Breast epithelium (tissue), 4 donors: ENCODE measurements around the gene IRF2BPL. TPM values are rescaled to one million over a fixed set of nuclear protein-coding genes. Genes with fewer than 3 reads are reported as not detected.

Source experiments
- DNase-seq, 2 donors: peaks; one replicate each; pipeline ENCODE4 v3.0.0-alpha.2; 2019; ENCODE audit warnings: low spot score in 2 of 2
- H3K27ac ChIP-seq, 2 donors: fragments of 200-600 bp; sonication (generic) in 1 of 2; one replicate each; pipeline ENCODE4 v1.5.1; 2016 to 2019; ENCODE audit warnings: mild to moderate bottlenecking in 1 of 2
- H3K27me3 ChIP-seq, 2 donors: fragments of 200-600 bp; sonication (generic) in 1 of 2; one replicate each; pipeline versions ENCODE4 v1.5.1 to v1.6.0; 2017 to 2019; ENCODE audit warnings: control low read depth in 1 of 2, mild to moderate bottlenecking in 1 of 2
- H3K36me3 ChIP-seq: fragments of 200-600 bp; one replicate; pipeline ENCODE4 v1.5.1; 2019
- H3K4me1 ChIP-seq, 2 donors: fragments of 200-600 bp; sonication (generic); one replicate each; pipeline ENCODE4 v1.5.1; 2016 to 2019; ENCODE audit warnings: control low read depth in 1 of 2
- H3K4me3 ChIP-seq, 3 donors: fragments of 200-600 bp; sonication (generic); 1 replicate in 2 of 3; 2 replicates in 1 of 3; pipeline ENCODE4 v1.5.1; 2016 to 2019; ENCODE audit warnings: mild to moderate bottlenecking in 3 of 3, moderate library complexity in 2 of 3
- H3K9me3 ChIP-seq, 2 donors: fragments of 200-600 bp; sonication (generic) in 1 of 2; one replicate each; pipeline ENCODE4 v1.5.1; 2016 to 2019; ENCODE audit warnings: control low read depth in 1 of 2
- CTCF ChIP-seq, 3 donors: fragments of 450-650 bp; IDR thresholded peaks; one replicate each; pipeline ENCODE4 v1.5.1; 2016 to 2017; ENCODE audit warnings: antibody characterized with exemption in 3 of 3, mild to moderate bottlenecking in 3 of 3, moderate library complexity in 3 of 3
- POLR2A ChIP-seq: fragments of 450-650 bp; IDR thresholded peaks from one replicate; pipeline ENCODE4 v1.6.1; 2016; ENCODE audit warnings: antibody characterized with exemption, mild to moderate bottlenecking, moderate library complexity
- POLR2AphosphoS5 ChIP-seq, 3 donors: sonication (generic); formaldehyde crosslinking; IDR thresholded peaks; one replicate each; pipeline ENCODE4 v1.6.1; 2017; ENCODE audit warnings: antibody characterized with exemption in 3 of 3
- intact Hi-C: fragments of 100-400 bp; cut with DNase I; formaldehyde crosslinking; loops from one replicate; pipeline ENCODE4 v1.15.1; 2023; ENCODE audit warnings: low total_unique reads
- total RNA-seq, 3 donors: library from RNA; depleted of rRNA; stranded (reverse); fragments of >200 nt; gene quantifications; one replicate each; pipeline ENCODE4 v1.1.0, GENCODE V29; 2016

IRF2BPL gene
- total RNA-seq, 3 donors from 2014 or later = 39.5 to 76.5 (median 47.2) TPM

GRCh38 chr14:76985540-76986230 is 42.8 kb downstream of the IRF2BPL start:
- Histone ChIP-seq H3K36me3 (no peaks in the 10 kb centered on the region), H3K27ac (no peak overlapping the region), H3K4me1 (no peaks in the 10 kb centered on the region), H3K4me3 (no peak overlapping the region), H3K27me3 (no peaks in the 10 kb centered on the region), H3K9me3 (no peaks in the 10 kb centered on the region)
- no peak for DNase-seq
- no peak for TF ChIP-seq CTCF (IDR thresholded peaks at IDR 0.05)
- no peak for TF ChIP-seq POLR2A
- TF ChIP-seq POLR2AphosphoS5 (IDR thresholded peaks at IDR 0.05) = no peak
- intact Hi-C loops = no loop called here

GRCh38 chr14:76984787-76985375 is 43.6 kb downstream of the IRF2BPL start:
- TF ChIP-seq CTCF (IDR thresholded peaks at IDR 0.05) = no peak
- no peak for TF ChIP-seq POLR2A
- no peak for TF ChIP-seq POLR2AphosphoS5 (IDR thresholded peaks at IDR 0.05)
- no peak overlapping the region for H3K4me3 ChIP-seq
- no peaks in the 10 kb centered on the region for H3K27me3 ChIP-seq
- DNase-seq = no peak
- no peaks in the 10 kb centered on the region for H3K9me3 ChIP-seq
- H3K36me3 ChIP-seq = no peaks in the 10 kb centered on the region
- no peak overlapping the region for H3K27ac ChIP-seq
- intact Hi-C loops = no loop called here
- H3K4me1 ChIP-seq = no peaks in the 10 kb centered on the region

GRCh38 chr14:76984297-76984696 is 44.2 kb downstream of the IRF2BPL start:
- H3K27me3 ChIP-seq = no peaks in the 10 kb centered on the region
- no peaks in the 10 kb centered on the region for H3K4me1 ChIP-seq
- DNase-seq = no peak
- no peaks in the 10 kb centered on the region for H3K9me3 ChIP-seq
- H3K36me3 ChIP-seq = no peaks in the 10 kb centered on the region
- no peak overlapping the region for H3K27ac ChIP-seq
- TF ChIP-seq CTCF (IDR thresholded peaks at IDR 0.05) = no peak
- no peak for TF ChIP-seq POLR2AphosphoS5 (IDR thresholded peaks at IDR 0.05)
- no peak for TF ChIP-seq POLR2A
- H3K4me3 ChIP-seq = no peak overlapping the region
- intact Hi-C loops = no loop called here

- Histone ChIP-seq H3K9me3 (no peaks in the 10 kb centered on the region), H3K36me3 (no peaks in the 10 kb centered on the region), H3K27me3 (no peaks in the 10 kb centered on the region), H3K27ac (no peak overlapping the region), H3K4me1 (no peaks in the 10 kb centered on the region), H3K4me3 (no peak overlapping the region)
- no peak for DNase-seq
- intact Hi-C loops = no loop called here
- TF ChIP-seq POLR2A (no peak), CTCF (IDR thresholded peaks at IDR 0.05) (no peak), POLR2AphosphoS5 (IDR thresholded peaks at IDR 0.05) (no peak)
These were observed 46.8 kb downstream of the IRF2BPL start for GRCh38 chr14:76981670-76982069.
